Panc1 (cell line): ENCODE data around the gene CCDC148. TPM values are rescaled to one million over a fixed set of nuclear protein-coding genes. Genes with fewer than 3 reads are reported as not detected.

Experiments
- ATAC-seq: fragments of 200-7000 bp; cut with Tn5 transposase; 2 replicates; pipeline ENCODE4 v1.9.1; 2020; ENCODE audit warnings: mild to moderate bottlenecking, moderate library complexity
- BruUV-seq: library from RNA; stranded (reverse); fragments of 400-500 nt; replicated peaks from 2 replicates; lab custom pipeline; 2021; lab: Mats Ljungman, UMichigan
- CTCF ChIA-PET: fragments of 300-600 bp; sonication (Branson Sonifier 250); formaldehyde crosslinking; loops from one replicate; lab custom pipeline; 2022; ENCODE audit warnings: antibody characterized with exemption; lab: Charles Lee
- POLR2A ChIA-PET: fragments of 300-600 bp; sonication (Branson Sonifier 250); formaldehyde crosslinking; loops from one replicate; lab custom pipeline; 2022; ENCODE audit warnings: antibody characterized with exemption; lab: Charles Lee
- DNase-seq: peaks from one replicate; pipeline ENCODE4 v3.0.0-alpha.2; 2010; ENCODE audit warnings: low read depth, low spot score
- H3K27ac ChIP-seq: 2 replicates; pipeline ENCODE4 v1.5.1; 2011; ENCODE audit warnings: mild to moderate bottlenecking, low read length, inconsistent platforms
- H3K27me3 ChIP-seq: fragments of 200-500 bp; sonication (Bioruptor generic); 2 replicates; pipeline ENCODE4 v1.6.0; 2014; ENCODE audit warnings: low read length, inconsistent platforms; ENCODE audit not compliant: control insufficient read depth, insufficient read depth
- H3K36me3 ChIP-seq: fragments of 200-500 bp; sonication (Bioruptor generic); 2 replicates; pipeline ENCODE4 v1.5.1; 2014; ENCODE audit warnings: inconsistent platforms, mild to moderate bottlenecking, low read length, moderate library complexity; ENCODE audit not compliant: control insufficient read depth, insufficient read depth
- H3K4me1 ChIP-seq: 2 replicates; pipeline ENCODE4 v1.5.1; 2011; ENCODE audit warnings: inconsistent platforms, mild to moderate bottlenecking, low read length, moderate library complexity; ENCODE audit not compliant: control insufficient read depth, insufficient read depth
- H3K4me3 ChIP-seq, 2 experiments: 2 replicates each; pipeline ENCODE4 v1.5.1; 2011 to 2012; ENCODE audit warnings: low read depth in 2 of 2, low read length in 2 of 2, mild to moderate bottlenecking in 2 of 2, inconsistent platforms in 1 of 2, moderate library complexity in 1 of 2
- H3K9me3 ChIP-seq: fragments of 200-500 bp; sonication (Bioruptor generic); 2 replicates; pipeline ENCODE4 v1.5.1; 2014; ENCODE audit warnings: low read depth, mild to moderate bottlenecking, inconsistent platforms, low read length, moderate library complexity; ENCODE audit not compliant: control insufficient read depth, insufficient read depth
- POLR2AphosphoS5 ChIP-seq: IDR thresholded peaks from 2 replicates; pipeline ENCODE4 v1.6.1; 2012; ENCODE audit warnings: mild to moderate bottlenecking, low read depth, low read length, moderate library complexity
- SIN3A ChIP-seq: IDR thresholded peaks from 2 replicates; pipeline ENCODE4 v1.6.1; 2012; ENCODE audit warnings: low read depth, mild to moderate bottlenecking, low read length, moderate library complexity, borderline replicate concordance; ENCODE audit not compliant: insufficient read depth
- TCF7L2 ChIP-seq: IDR thresholded peaks from 2 replicates; pipeline ENCODE4 v1.6.1; 2011; ENCODE audit warnings: mild to moderate bottlenecking, low read depth, low read length, inconsistent platforms
- in situ Hi-C: cut with HindIII; loops from 2 replicates; pipeline ENCODE4 v1.10.0; 2016; ENCODE audit warnings: low sequenced_read_pairs, low pct_unique_long_range_greater_than_20kb
- intact Hi-C: fragments of 100-400 bp; cut with micrococcal nuclease; formaldehyde crosslinking; loops from one replicate; pipeline ENCODE4 v1.10.0; 2022; ENCODE audit not compliant: unreplicated experiment
- total RNA-seq: library from RNA; stranded (reverse); gene quantifications from one replicate; pipeline ENCODE4 v1.2.1, GENCODE V29; 2021; ENCODE audit not compliant: unreplicated experiment
- TF ChIP-seq, protein P1 (sequence below), 2 experiments: IDR thresholded peaks; 2 replicates each; pipeline ENCODE4 v1.6.1; 2011 to 2012; ENCODE audit warnings: low read depth in 2 of 2, control low read depth in 1 of 2, low read length in 1 of 2, mild to moderate bottlenecking in 1 of 2, moderate library complexity in 1 of 2; ENCODE audit not compliant: insufficient read depth in 1 of 2
- TF ChIP-seq, protein P2 (sequence below): fragments of 450-650 bp; IDR thresholded peaks from 2 replicates; pipeline ENCODE4 v1.5.1; 2017; ENCODE audit warnings: mild to moderate bottlenecking

The CCDC148 gene
- total RNA-seq, 1 experiment from 2014 or later = 0.92 TPM

- H3K4me3 ChIP-seq = no peak overlapping the region
- BruUV-seq = no TSS peak
- DNase-seq (no peak), ATAC-seq (no peak)
- in situ Hi-C loops = no loop called here
- intact Hi-C loops = no loop called here
- POLR2A ChIA-PET = no interaction called here
- TF ChIP-seq TCF7L2 = no peak
- TF ChIP-seq, protein P1, sequence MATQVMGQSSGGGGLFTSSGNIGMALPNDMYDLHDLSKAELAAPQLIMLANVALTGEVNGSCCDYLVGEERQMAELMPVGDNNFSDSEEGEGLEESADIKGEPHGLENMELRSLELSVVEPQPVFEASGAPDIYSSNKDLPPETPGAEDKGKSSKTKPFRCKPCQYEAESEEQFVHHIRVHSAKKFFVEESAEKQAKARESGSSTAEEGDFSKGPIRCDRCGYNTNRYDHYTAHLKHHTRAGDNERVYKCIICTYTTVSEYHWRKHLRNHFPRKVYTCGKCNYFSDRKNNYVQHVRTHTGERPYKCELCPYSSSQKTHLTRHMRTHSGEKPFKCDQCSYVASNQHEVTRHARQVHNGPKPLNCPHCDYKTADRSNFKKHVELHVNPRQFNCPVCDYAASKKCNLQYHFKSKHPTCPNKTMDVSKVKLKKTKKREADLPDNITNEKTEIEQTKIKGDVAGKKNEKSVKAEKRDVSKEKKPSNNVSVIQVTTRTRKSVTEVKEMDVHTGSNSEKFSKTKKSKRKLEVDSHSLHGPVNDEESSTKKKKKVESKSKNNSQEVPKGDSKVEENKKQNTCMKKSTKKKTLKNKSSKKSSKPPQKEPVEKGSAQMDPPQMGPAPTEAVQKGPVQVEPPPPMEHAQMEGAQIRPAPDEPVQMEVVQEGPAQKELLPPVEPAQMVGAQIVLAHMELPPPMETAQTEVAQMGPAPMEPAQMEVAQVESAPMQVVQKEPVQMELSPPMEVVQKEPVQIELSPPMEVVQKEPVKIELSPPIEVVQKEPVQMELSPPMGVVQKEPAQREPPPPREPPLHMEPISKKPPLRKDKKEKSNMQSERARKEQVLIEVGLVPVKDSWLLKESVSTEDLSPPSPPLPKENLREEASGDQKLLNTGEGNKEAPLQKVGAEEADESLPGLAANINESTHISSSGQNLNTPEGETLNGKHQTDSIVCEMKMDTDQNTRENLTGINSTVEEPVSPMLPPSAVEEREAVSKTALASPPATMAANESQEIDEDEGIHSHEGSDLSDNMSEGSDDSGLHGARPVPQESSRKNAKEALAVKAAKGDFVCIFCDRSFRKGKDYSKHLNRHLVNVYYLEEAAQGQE (IDR thresholded peaks at IDR 0.05; ENCODE audit: insufficient read depth in 1 of 2, low read depth in 2 of 2, low read length in 1 of 2) = no peak
- TF ChIP-seq, protein P2, sequence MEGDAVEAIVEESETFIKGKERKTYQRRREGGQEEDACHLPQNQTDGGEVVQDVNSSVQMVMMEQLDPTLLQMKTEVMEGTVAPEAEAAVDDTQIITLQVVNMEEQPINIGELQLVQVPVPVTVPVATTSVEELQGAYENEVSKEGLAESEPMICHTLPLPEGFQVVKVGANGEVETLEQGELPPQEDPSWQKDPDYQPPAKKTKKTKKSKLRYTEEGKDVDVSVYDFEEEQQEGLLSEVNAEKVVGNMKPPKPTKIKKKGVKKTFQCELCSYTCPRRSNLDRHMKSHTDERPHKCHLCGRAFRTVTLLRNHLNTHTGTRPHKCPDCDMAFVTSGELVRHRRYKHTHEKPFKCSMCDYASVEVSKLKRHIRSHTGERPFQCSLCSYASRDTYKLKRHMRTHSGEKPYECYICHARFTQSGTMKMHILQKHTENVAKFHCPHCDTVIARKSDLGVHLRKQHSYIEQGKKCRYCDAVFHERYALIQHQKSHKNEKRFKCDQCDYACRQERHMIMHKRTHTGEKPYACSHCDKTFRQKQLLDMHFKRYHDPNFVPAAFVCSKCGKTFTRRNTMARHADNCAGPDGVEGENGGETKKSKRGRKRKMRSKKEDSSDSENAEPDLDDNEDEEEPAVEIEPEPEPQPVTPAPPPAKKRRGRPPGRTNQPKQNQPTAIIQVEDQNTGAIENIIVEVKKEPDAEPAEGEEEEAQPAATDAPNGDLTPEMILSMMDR = no peak
- TF ChIP-seq SIN3A = no peak
- no peak for TF ChIP-seq POLR2AphosphoS5
- H3K36me3 ChIP-seq = no peaks in the 10 kb centered on the region
- no peaks in the 10 kb centered on the region for H3K4me1 ChIP-seq
- H3K27ac ChIP-seq = no peak overlapping the region
- no peaks in the 10 kb centered on the region for H3K9me3 ChIP-seq
- CTCF ChIA-PET = no interaction called here
- no peaks in the 10 kb centered on the region for H3K27me3 ChIP-seq
Measured at GRCh38 chr2:158321264-158321663, 135.3 kb downstream of the CCDC148 start.

- no TSS peak for BruUV-seq
- in situ Hi-C loops (no loop called here), intact Hi-C loops (no loop called here)
- no peak for TF ChIP-seq SIN3A
- TF ChIP-seq, protein P1 (IDR thresholded peaks at IDR 0.05; ENCODE audit: insufficient read depth in 1 of 2, low read depth in 2 of 2, low read length in 1 of 2) = no peak
- H3K4me1 ChIP-seq = no peaks in the 10 kb centered on the region
- peaks cover 2% of the 10 kb centered on the region; the same call in 1 of the 2 replicates for H3K27me3 ChIP-seq
- no peaks in the 10 kb centered on the region for H3K9me3 ChIP-seq
- DNase-seq = no peak
- CTCF ChIA-PET = no interaction called here
- H3K36me3 ChIP-seq = no peaks in the 10 kb centered on the region
- no peak for ATAC-seq
- POLR2A ChIA-PET = no interaction called here
- H3K27ac ChIP-seq = no peak overlapping the region
- no peak overlapping the region for H3K4me3 ChIP-seq
Measured at GRCh38 chr2:158319269-158319668, 137.3 kb downstream of the CCDC148 start.
